ENCODE data around the gene SLC25A11. TPM values are rescaled to one million over a fixed set of nuclear protein-coding genes. Genes with fewer than 3 reads are reported as not detected.
"Not testable (repeated sequence)": the region's sequence is repeated elsewhere in the genome, so short reads cannot be mapped to it uniquely, and the experiment has no call there.

Gene SLC25A11
- total RNA-seq, 1 experiment from 2014 or later = 103 TPM

- DNase-seq (ENCODE audit: low read depth) = no peak
Observed at GRCh38 chr17:4920351-4921048, 19.3 kb downstream of the SLC25A11 start.

- DNase-seq (ENCODE audit: low read depth) = no peak
Observed at GRCh38 chr17:4919511-4920047, 20.3 kb downstream of the SLC25A11 start.

GRCh38 chr17:4914551-4914950 is 25.3 kb downstream of the SLC25A11 start:
- not testable (repeated sequence) for DNase-seq (ENCODE audit: low read depth)

GRCh38 chr17:4913994-4914393 is 25.9 kb downstream of the SLC25A11 start:
- peak; percentile 24 for DNase-seq (ENCODE audit: low read depth)

GRCh38 chr17:4908711-4909496 is 30.9 kb downstream of the SLC25A11 start:
- peak; percentile 85 for DNase-seq (ENCODE audit: low read depth)

GRCh38 chr17:4908301-4908700 is 31.5 kb downstream of the SLC25A11 start:
- DNase-seq (ENCODE audit: low read depth) = peak; percentile 41

- DNase-seq (ENCODE audit: low read depth) = not testable (repeated sequence)
Observed at GRCh38 chr17:4906642-4907041, 33.2 kb downstream of the SLC25A11 start.

GRCh38 chr17:4903051-4903818 is 36.6 kb downstream of the SLC25A11 start, which contains the start of gene CHRNE:
TSS of gene CHRNE (minus strand) at chr17:4903098. CDS start at chr17:4903063, 35 bp downstream.
- peak; percentile 70 for DNase-seq (ENCODE audit: low read depth)

GRCh38 chr17:4902540-4902939 is 37.3 kb downstream of the SLC25A11 start:
- no peak for DNase-seq (ENCODE audit: low read depth)

GRCh38 chr17:4901648-4902344 is 38.0 kb downstream of the SLC25A11 start:
- no peak for DNase-seq (ENCODE audit: low read depth)

- no peak for DNase-seq (ENCODE audit: low read depth)
Observed at GRCh38 chr17:4901108-4901647, 38.7 kb downstream of the SLC25A11 start.

GRCh38 chr17:4900231-4901107 is 39.4 kb downstream of the SLC25A11 start:
- no peak for DNase-seq (ENCODE audit: low read depth)

GRCh38 chr17:4899341-4900230 is 40.3 kb downstream of the SLC25A11 start, which contains the start of gene C17orf107:
TSS of gene C17orf107 (plus strand) at chr17:4899536. CDS start at chr17:4899763, 227 bp downstream.
- DNase-seq (ENCODE audit: low read depth) = no peak

GRCh38 chr17:4898927-4899326 is 40.9 kb downstream of the SLC25A11 start:
- DNase-seq (ENCODE audit: low read depth) = no peak

- DNase-seq (ENCODE audit: low read depth) = no peak
Observed at GRCh38 chr17:4898351-4898750, 41.5 kb downstream of the SLC25A11 start.

- DNase-seq (ENCODE audit: low read depth) = no peak
Observed at GRCh38 chr17:4897785-4898184, 42.1 kb downstream of the SLC25A11 start.

- DNase-seq (ENCODE audit: low read depth) = no peak
Observed at GRCh38 chr17:4897198-4897687, 42.6 kb downstream of the SLC25A11 start.

- DNase-seq (ENCODE audit: low read depth) = no peak
Observed at GRCh38 chr17:4896332-4897197, 43.3 kb downstream of the SLC25A11 start.

Measured in M059J (cell line).